GM18508 (cell line): ENCODE results near the gene PTPRN2.
"Not testable (repeated sequence)": the region's sequence is repeated elsewhere in the genome, so short reads cannot be mapped to it uniquely, and the experiment has no call there.

Experiments
- ATAC-seq: cut with Tn5 transposase; IDR thresholded peaks from one replicate; pipeline ENCODE4 v1.9.1; 2021; ENCODE audit warnings: moderate number of reproducible peaks; ENCODE audit not compliant: insufficient read depth, unreplicated experiment

PTPRN2 gene

GRCh38 chr7:158475036-158475678 is 112.5 kb downstream of the PTPRN2 start:
- no peak for ATAC-seq

- no peak for ATAC-seq
These were observed 113.1 kb downstream of the PTPRN2 start for GRCh38 chr7:158474488-158474887.

- no peak for ATAC-seq
These were observed 113.7 kb downstream of the PTPRN2 start for GRCh38 chr7:158473946-158474345.

GRCh38 chr7:158473221-158473620 is 114.4 kb downstream of the PTPRN2 start:
- ATAC-seq: no peak

GRCh38 chr7:158472596-158472995 is 115.0 kb downstream of the PTPRN2 start:
- no peak for ATAC-seq

DNA sequence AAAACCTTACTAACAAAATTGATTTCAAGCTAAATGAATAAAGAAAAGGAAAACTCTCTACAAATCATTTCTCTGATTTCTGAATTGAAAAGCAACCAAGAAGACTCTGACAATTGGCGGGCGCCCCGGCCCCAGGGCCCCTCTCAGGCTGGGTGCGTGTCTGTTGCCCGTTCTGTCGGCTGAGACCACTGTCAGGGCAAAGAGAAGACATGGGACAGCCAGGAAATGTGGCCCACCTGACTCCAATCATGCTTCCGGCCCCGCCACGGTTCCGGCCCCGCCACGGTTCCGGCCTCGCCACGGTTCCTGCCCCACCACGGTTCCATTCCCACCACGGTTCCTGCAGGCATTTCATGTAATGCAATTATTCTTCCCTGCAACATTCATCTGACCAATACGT is 115.9 kb downstream of the PTPRN2 start:
- no peak for ATAC-seq

DNA sequence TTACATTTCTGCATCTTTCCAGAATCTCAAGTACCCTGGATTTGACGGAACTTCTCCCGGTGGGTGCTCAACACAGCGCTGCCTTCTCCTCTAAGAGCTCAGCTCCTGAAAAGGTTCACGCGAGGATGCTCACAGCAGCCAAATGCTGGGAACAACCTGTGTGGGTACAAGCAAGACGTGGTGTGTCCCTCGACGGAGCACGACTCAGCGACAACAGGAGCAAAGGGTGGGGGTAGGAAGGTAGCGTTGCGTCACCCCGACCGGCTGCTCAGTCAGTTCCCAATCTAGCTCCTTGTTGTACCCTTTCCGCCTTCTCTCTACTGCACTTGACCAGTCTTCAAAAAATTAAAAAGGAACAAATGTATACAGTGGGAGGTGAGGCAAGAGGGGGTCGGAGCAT is 117.3 kb downstream of the PTPRN2 start:
- ATAC-seq: no peak

DNA sequence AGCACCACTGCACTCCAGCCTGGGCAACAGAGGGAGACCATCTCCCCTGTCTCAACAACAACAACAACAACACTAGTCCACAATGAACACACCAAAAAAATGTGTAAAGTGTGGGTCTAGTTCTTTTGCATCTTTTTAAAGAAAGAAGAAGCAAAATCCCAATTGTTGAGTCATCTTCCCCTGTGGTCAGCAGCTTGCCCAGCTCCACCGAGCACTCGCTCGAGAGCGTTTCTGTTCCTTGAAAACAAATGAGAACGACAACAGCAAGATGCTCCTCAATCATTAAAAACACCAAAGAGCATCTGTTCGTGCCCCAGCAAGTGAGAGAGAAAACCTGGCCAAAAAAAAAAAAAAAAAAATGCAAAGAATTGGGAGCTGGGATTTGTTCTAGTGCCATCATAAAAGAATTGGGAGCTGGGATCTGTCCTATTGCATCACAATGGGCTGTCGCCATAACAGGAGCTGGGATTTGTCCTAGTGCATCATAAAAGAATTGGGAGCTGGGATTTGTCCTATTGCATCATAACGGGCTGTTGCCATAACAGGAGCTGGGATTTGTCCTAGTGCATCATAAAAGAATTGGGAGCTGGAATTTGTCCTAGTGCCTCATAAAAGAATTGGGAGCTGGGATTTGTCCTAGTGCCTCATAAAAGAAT is 118.1 kb downstream of the PTPRN2 start:
- no peak for ATAC-seq

DNA sequence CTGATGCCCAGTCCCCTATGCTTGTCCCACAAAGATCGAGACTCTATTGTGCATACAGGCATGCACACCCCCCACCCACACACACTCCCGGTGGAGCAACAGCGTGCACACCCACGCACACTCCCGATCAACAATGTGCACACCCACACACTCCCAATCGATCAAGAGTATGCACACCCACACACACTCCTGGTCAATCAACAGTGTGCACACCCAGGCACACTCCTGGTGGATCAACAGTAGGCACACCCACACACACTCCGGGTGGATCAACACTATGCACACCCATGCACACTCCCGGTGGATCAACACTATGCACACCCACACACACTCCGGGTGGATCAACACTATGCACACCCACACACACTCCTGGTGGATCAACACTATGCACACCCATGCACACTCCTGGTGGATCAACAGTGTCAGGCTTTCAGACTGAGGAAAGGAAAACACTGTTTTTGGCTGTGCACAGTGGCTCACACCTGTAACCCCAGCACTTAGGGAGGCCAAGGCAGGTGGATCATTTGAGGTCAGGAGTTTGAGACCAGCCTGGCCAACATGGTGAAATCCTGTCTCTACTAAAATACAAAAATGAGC is 118.8 kb downstream of the PTPRN2 start:
- no peak for ATAC-seq

- ATAC-seq: no peak
These were observed 119.4 kb downstream of the PTPRN2 start for GRCh38 chr7:158468181-158468580.

- no peak for ATAC-seq
These were observed 120.1 kb downstream of the PTPRN2 start for GRCh38 chr7:158467562-158467961.

DNA sequence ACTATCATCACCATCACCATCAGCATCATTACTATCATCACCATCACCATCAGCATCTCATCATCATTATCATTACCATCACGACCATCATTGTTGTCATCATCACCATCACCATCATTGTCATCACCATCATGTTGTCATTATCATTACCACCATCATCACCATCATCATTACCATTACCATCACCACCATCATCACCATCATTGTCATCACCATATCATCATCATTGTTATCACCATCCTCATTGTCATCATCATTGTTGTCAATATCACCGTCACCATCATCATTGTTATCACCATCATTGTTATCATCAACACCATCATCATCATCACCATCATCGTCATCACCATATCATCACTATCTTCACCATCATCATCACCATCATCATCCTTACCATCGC is 124.3 kb downstream of the PTPRN2 start:
- ATAC-seq: no peak

GRCh38 chr7:158461824-158462223 is 125.8 kb downstream of the PTPRN2 start:
- no peak for ATAC-seq

- no peak for ATAC-seq
These were observed 127.0 kb downstream of the PTPRN2 start for GRCh38 chr7:158460665-158461064.

- no peak for ATAC-seq
These were observed 128.8 kb downstream of the PTPRN2 start for GRCh38 chr7:158458716-158459282.

GRCh38 chr7:158458096-158458495 is 129.5 kb downstream of the PTPRN2 start:
- ATAC-seq: no peak

GRCh38 chr7:158457586-158457985 is 130.0 kb downstream of the PTPRN2 start:
- ATAC-seq: not testable (repeated sequence)

- no peak for ATAC-seq
These were observed 133.0 kb downstream of the PTPRN2 start for GRCh38 chr7:158454631-158455030.

GRCh38 chr7:158453663-158454062 is 134.0 kb downstream of the PTPRN2 start:
- ATAC-seq: no peak

DNA sequence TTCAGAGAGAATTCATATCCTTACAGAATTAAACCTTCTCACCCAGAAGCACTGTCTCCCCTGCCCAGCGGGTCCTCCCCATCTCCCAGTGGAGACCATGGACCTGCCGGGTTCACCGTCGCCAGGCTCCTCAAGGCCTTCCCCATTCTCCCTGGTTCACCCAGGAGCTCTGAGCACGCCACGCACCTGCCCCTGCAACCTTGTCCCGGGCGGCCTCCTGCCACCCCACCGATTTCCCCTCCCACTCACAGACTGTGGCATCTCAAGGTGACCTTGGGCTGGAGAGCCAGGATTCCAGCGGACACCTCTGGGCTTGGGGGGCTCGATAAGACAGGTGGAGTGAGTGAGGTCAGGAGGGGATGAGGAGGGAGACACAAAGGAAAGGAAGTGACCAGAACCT is 135.3 kb downstream of the PTPRN2 start:
- ATAC-seq: no peak

DNA sequence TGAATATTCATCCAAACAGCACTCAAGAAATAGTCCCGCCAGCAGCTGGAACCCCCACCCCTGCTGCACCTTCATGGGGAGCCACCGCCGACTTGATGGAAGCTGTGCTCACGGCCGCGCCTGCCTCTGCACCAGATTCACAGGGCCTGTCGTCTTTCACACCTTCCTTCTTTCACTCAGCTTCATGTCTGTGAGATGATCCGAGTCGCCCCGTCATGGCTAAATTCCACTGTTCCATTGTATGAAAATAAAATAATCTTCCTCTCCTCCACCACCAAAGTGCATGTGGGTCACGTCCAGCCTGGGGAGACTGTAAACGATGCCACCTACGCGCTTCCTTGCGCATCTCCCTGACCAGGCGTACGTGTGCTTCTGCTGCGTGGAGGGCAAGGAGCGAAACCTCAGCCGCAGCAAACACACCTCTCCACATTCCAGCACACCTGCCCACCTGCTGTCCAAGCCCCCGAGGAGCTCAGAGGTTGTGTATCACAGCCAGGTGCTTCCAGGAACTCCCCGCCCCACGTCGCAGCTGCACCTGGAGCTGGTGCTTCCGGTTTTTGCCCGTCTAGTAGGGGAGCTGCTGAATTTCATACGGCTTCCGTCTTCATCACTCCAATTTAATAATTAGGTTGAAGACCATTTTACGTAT is 137.0 kb downstream of the PTPRN2 start:
- no peak for ATAC-seq
